Activated T-cell treated with anti-CD3 and anti-CD28 coated beads for 4 hours (primary cell): ENCODE data around the gene LRRC2.
"Not testable (repeated sequence)": the region's sequence is repeated elsewhere in the genome, so short reads cannot be mapped to it uniquely, and the experiment has no call there.

Experiments
- DNase-seq: peaks from one replicate; pipeline ENCODE4 v3.0.0-alpha.2; 2020

The LRRC2 gene

GRCh38 chr3:46494491-46494890 lies 71.6 kb downstream of the LRRC2 start:
- DNase-seq, result not testable (repeated sequence)

GRCh38 chr3:46492890-46493547 lies 73.1 kb downstream of the LRRC2 start:
- DNase-seq, result no peak

GRCh38 chr3:46491089-46492070 lies 74.7 kb downstream of the LRRC2 start:
- DNase-seq, result no peak

GRCh38 chr3:46490338-46491084 lies 75.6 kb downstream of the LRRC2 start:
- no peak for DNase-seq

- DNase-seq, result no peak
These were observed 76.2 kb downstream of the LRRC2 start for GRCh38 chr3:46489875-46490274.

GRCh38 chr3:46489381-46489780 lies 76.7 kb downstream of the LRRC2 start:
- no peak for DNase-seq

- DNase-seq, result peak; percentile 92
These were observed 77.3 kb downstream of the LRRC2 start for GRCh38 chr3:46488735-46489361.

- no peak for DNase-seq
These were observed 80.3 kb downstream of the LRRC2 start for GRCh38 chr3:46485779-46486175.

- no peak for DNase-seq
These were observed 81.0 kb downstream of the LRRC2 start for GRCh38 chr3:46484911-46485778.

- no peak for DNase-seq
These were observed 81.7 kb downstream of the LRRC2 start for GRCh38 chr3:46484388-46484787.

- no peak for DNase-seq
These were observed 82.3 kb downstream of the LRRC2 start for GRCh38 chr3:46483825-46484224.

GRCh38 chr3:46482632-46483350 lies 83.3 kb downstream of the LRRC2 start:
- no peak for DNase-seq

GRCh38 chr3:46481636-46482035 lies 84.5 kb downstream of the LRRC2 start:
- DNase-seq, result no peak

GRCh38 chr3:46480491-46481195 lies 85.5 kb downstream of the LRRC2 start:
- no peak for DNase-seq

GRCh38 chr3:46479696-46480095 lies 86.4 kb downstream of the LRRC2 start:
- no peak for DNase-seq

- DNase-seq, result no peak
These were observed 87.1 kb downstream of the LRRC2 start for GRCh38 chr3:46479021-46479420.

- DNase-seq, result no peak
These were observed 87.8 kb downstream of the LRRC2 start for GRCh38 chr3:46478341-46478740.

GRCh38 chr3:46477756-46478155 lies 88.3 kb downstream of the LRRC2 start:
- DNase-seq, result no peak

- no peak for DNase-seq
These were observed 89.0 kb downstream of the LRRC2 start for GRCh38 chr3:46477145-46477544.

- no peak for DNase-seq
These were observed 93.4 kb downstream of the LRRC2 start for GRCh38 chr3:46472736-46473135.
